ENCODE measurements around the gene P2RY14. TPM values are rescaled to one million over a fixed set of nuclear protein-coding genes. Genes with fewer than 3 reads are reported as not detected.

The P2RY14 gene
- total and polyA plus RNA-seq, 2 donors (not counting 3 experiments of a cell fraction or from before 2014, with no cell fraction given), result not detected

DNA sequence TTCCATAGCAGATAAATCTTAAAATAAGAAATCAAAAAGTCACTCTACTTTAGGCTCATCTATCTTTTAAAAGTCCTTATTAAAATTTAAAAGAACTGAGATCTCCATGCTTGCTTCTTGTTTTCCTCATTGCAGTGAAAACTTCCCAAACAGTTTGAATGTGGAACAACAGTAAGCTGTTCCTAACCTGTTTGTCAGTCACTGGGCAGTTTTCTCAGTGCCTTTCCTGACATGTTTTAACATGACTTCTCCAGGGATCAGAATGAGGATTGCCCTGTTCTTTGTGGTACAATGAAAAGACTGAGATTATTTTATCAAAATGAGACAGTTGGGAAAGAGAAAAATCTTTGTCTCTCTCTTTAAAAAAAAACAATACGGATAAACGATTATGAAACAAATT is 37.5 kb upstream of the P2RY14 start:
- no peaks in the 10 kb centered on the region for H3K36me3 ChIP-seq (ENCODE audit: control insufficient read depth in 2 of 2, extremely low read depth in 1 of 2, insufficient read depth in 2 of 2, low read length in 2 of 2)
- H3K27ac ChIP-seq (ENCODE audit: insufficient read depth, low read depth, low read length), result no peak overlapping the region
- DNase-seq (ENCODE audit: low read depth, low spot score) (no peak), FAIRE-seq (no peak)
- H3K27me3 ChIP-seq (ENCODE audit: control insufficient read depth in 2 of 2, insufficient read depth in 2 of 2, low read length in 2 of 2), result no peaks in the 10 kb centered on the region
- dilution Hi-C loops (cut with MboI; ENCODE audit: extremely low pct_ligation_motif_present, low sequenced_read_pairs) (no loop called here), intact Hi-C loops (cut with micrococcal nuclease) (no loop called here)
- H3K79me2 ChIP-seq (ENCODE audit: control insufficient read depth, insufficient read depth, low read length), result no peaks in the 10 kb centered on the region
- TF ChIP-seq EZH2 (IDR thresholded peaks at IDR 0.05; ENCODE audit: borderline replicate concordance, low read depth, low read length, severe bottlenecking) (no peak), MYC (IDR thresholded peaks at IDR 0.05; ENCODE audit: low read depth, low read length) (no peak), POLR2A (IDR thresholded peaks at IDR 0.05; ENCODE audit: low read depth, low read length) (no peak), GATA2 (IDR thresholded peaks at IDR 0.05; ENCODE audit: insufficient read depth, insufficient read length, low read depth, low read length) (no peak), JUN (IDR thresholded peaks at IDR 0.05; ENCODE audit: borderline replicate concordance, insufficient read depth, insufficient read length, low read depth) (no peak), POLR2AphosphoS5 (IDR thresholded peaks at IDR 0.05; ENCODE audit: insufficient read depth, low read depth, low read length) (no peak), FOS (IDR thresholded peaks at IDR 0.05; ENCODE audit: borderline replicate concordance, insufficient read depth, low read length) (no peak)
- TF ChIP-seq, protein P1, sequence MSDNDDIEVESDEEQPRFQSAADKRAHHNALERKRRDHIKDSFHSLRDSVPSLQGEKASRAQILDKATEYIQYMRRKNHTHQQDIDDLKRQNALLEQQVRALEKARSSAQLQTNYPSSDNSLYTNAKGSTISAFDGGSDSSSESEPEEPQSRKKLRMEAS (IDR thresholded peaks at IDR 0.05; ENCODE audit: insufficient read depth, insufficient read length), result no peak
- TF ChIP-seq, protein P2, sequence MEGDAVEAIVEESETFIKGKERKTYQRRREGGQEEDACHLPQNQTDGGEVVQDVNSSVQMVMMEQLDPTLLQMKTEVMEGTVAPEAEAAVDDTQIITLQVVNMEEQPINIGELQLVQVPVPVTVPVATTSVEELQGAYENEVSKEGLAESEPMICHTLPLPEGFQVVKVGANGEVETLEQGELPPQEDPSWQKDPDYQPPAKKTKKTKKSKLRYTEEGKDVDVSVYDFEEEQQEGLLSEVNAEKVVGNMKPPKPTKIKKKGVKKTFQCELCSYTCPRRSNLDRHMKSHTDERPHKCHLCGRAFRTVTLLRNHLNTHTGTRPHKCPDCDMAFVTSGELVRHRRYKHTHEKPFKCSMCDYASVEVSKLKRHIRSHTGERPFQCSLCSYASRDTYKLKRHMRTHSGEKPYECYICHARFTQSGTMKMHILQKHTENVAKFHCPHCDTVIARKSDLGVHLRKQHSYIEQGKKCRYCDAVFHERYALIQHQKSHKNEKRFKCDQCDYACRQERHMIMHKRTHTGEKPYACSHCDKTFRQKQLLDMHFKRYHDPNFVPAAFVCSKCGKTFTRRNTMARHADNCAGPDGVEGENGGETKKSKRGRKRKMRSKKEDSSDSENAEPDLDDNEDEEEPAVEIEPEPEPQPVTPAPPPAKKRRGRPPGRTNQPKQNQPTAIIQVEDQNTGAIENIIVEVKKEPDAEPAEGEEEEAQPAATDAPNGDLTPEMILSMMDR (IDR thresholded peaks at IDR 0.05; ENCODE audit: extremely low read depth in 1 of 2, insufficient read depth in 1 of 2, low read depth in 1 of 2, low read length in 2 of 2), result no peak
- H3K9me3 ChIP-seq (replicated peaks; ENCODE audit: control insufficient read depth, insufficient read depth, low read length), result no peaks in the 10 kb centered on the region
- ChIA-PET CTCF (no interaction called here), POLR2A (no interaction called here)
- H2AFZ ChIP-seq (ENCODE audit: low read depth, low read length), result no peak overlapping the region
- H3K9me1 ChIP-seq (replicated peaks; ENCODE audit: control insufficient read depth, extremely low read depth, insufficient read depth, low read length), result no peaks in the 10 kb centered on the region
- BruUV-seq (replicated peaks), result no TSS peak
- no peak overlapping the region for H3K4me2 ChIP-seq (ENCODE audit: insufficient read depth, low read length)
- no peak overlapping the region for H3K9ac ChIP-seq (replicated peaks; ENCODE audit: extremely low read depth, insufficient read depth, low read length)
- no peaks in the 10 kb centered on the region for H4K20me1 ChIP-seq (replicated peaks; ENCODE audit: control insufficient read depth, extremely low read depth, insufficient read depth, low read length)
- no peak overlapping the region for H3K4me3 ChIP-seq (replicated peaks in 1 of 3; ENCODE audit: insufficient read depth in 1 of 3, low read depth in 1 of 3, low read length in 3 of 3)
- no peaks in the 10 kb centered on the region for H3K4me1 ChIP-seq (ENCODE audit: control insufficient read depth, extremely low read depth, insufficient read depth, low read length)

All from endothelial cell of umbilical vein (primary cell).